GM12892 (cell line): ENCODE results near the gene ZNF91. TPM values are rescaled to one million over a fixed set of nuclear protein-coding genes. Genes with fewer than 3 reads are reported as not detected.
A peak's percentile ranks its signal among the peaks of the same experiment; 100 is the strongest.
"Not testable (repeated sequence)": the region's sequence is repeated elsewhere in the genome, so short reads cannot be mapped to it uniquely, and the experiment has no call there.

ENCODE experiments used
- DNase-seq: peaks from one replicate; pipeline ENCODE4 v3.0.0; 2011; ENCODE audit not compliant: insufficient read length
- FAIRE-seq: peaks from 2 replicates; lab custom pipeline; 2011; peaks lifted over from hg19 to GRCh38; lab: Jason Lieb, UNC
- POLR2A ChIP-seq: IDR thresholded peaks from 2 replicates; pipeline ENCODE4 v1.6.1; 2011; ENCODE audit warnings: low read depth, low read length, control low read depth
- POLR2AphosphoS5 ChIP-seq: IDR thresholded peaks from 2 replicates; pipeline ENCODE4 v1.6.1; 2011; ENCODE audit warnings: low read depth, low read length, control low read depth
- TAF1 ChIP-seq: IDR thresholded peaks from 2 replicates; pipeline ENCODE4 v1.6.1; 2011; ENCODE audit warnings: low read depth, mild to moderate bottlenecking, control low read depth, low read length, borderline replicate concordance
- polyA plus RNA-seq: library from polyadenylated mRNA; unstranded; fragments of >200 nt; gene quantifications from one replicate; pipeline ENCODE4 v1.2.1, GENCODE V29; 2012; ENCODE audit warnings: missing spikeins, inconsistent platforms; ENCODE audit not compliant: missing spikeins

Gene ZNF91
- polyA plus RNA-seq: 14.4 TPM

GRCh38 chr19:23395041-23395721 is at the start of gene ZNF91:
Gene ZNF91 (minus strand): TSS chr19:23395471. CDS start chr19:23395354, 117 bp downstream.
- peak; percentile 34 for DNase-seq
- FAIRE-seq: peak; percentile 93
- peak; percentile 98 for TF ChIP-seq POLR2A
- TF ChIP-seq TAF1: peak; percentile 94
- peak; percentile 98 for TF ChIP-seq POLR2AphosphoS5

DNA sequence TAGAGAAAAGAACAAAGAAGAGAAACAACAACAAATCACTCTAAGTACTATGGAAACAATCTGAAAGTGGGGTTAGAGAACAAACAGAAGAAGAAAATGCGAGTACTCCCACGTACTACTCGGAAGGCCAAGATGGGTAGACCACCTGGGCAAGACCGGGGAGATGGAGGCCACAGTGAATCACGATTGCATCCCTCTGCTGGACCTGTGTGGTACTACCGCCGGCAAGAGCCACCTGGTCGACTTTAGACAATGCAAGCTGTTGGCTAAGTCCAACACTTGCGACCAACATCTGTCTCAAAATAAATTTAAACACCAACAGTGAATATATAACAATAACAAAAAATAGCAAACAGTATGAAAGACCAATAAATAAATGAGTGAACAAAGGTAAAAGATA is 45.5 kb upstream of the ZNF91 start:
- TF ChIP-seq TAF1 (no peak), POLR2AphosphoS5 (no peak), POLR2A (no peak)
- DNase-seq (no peak), FAIRE-seq (no peak)

GRCh38 chr19:23440207-23440606 is 44.9 kb upstream of the ZNF91 start:
- no peak for DNase-seq
- no peak for FAIRE-seq
- TF ChIP-seq POLR2AphosphoS5 (no peak), TAF1 (no peak), POLR2A (no peak)

GRCh38 chr19:23439623-23440022 is 44.4 kb upstream of the ZNF91 start:
- DNase-seq: no peak
- no peak for FAIRE-seq
- TF ChIP-seq POLR2A (no peak), POLR2AphosphoS5 (no peak), TAF1 (no peak)

- no peak for DNase-seq
- FAIRE-seq: no peak
- no peak for TF ChIP-seq POLR2A
- no peak for TF ChIP-seq TAF1
- TF ChIP-seq POLR2AphosphoS5: no peak
These were observed 42.6 kb upstream of the ZNF91 start for GRCh38 chr19:23437901-23438300.

DNA sequence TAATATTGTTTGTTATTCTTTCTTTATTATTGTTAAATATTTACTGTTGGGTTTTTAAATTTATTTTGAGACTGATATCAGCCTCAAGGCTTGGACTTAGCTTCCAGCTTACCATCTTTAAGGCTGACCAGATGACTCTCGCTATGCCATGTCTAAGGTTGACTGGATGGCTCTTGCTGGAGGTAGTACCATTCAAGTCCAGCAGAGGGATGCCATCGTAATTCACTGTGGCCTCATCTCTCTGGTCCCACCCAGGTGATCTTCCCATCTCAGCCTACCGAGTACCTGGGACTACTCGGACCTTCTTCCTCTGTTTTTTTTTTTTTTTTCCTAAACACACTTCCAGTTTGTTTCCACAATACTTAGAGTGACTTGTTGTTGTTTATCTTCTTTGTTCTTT is 41.7 kb upstream of the ZNF91 start:
- no peak for TF ChIP-seq POLR2AphosphoS5
- no peak for TF ChIP-seq POLR2A
- no peak for TF ChIP-seq TAF1
- DNase-seq: no peak
- FAIRE-seq: no peak

DNA sequence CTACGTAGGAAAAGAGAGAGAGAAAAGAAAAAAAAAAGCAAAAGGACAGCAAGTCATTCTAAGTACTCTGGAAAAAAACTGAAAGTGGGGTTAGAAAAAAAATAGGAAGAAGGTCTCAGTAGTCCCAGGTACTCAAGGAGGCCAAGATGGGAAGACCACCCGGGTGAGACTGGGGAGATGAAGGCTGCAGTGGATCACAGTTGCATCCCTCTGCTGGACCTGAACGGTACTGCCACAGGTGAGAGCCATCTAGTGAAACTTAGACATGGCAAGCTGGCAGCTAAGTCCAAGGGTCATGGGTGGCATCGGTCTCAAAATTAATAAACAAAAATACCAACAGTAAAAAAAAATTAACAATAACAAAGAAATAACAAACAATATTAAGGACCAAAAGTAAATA is 41.0 kb upstream of the ZNF91 start:
- FAIRE-seq (no peak), DNase-seq (no peak)
- no peak for TF ChIP-seq TAF1
- TF ChIP-seq POLR2A: no peak
- no peak for TF ChIP-seq POLR2AphosphoS5

DNA sequence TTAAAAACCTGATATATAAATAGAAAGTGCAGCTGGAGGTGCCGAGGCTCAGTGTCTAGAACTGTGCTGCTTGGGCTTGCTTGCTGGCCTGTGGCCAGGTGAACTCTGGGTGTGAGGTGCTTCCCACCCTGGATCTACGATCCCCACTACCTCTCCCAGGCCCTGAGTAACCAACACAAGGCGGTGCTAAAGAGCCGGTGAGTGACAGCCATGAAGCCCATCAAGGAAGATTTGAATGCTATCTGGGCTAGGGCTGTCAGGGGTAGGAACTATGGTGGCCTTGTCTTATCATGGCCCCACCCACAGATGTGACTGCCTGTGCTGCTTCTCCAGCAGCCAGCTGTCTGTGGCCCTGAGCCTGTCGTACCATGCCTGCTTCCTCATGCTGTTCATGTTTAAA is 25.6 kb upstream of the ZNF91 start:
- FAIRE-seq (no peak), DNase-seq (no peak)
- no peak for TF ChIP-seq POLR2AphosphoS5
- TF ChIP-seq TAF1: no peak

GRCh38 chr19:23419261-23419660 is 24.0 kb upstream of the ZNF91 start:
- DNase-seq, FAIRE-seq: not testable (repeated sequence)

- DNase-seq (no peak), FAIRE-seq (no peak)
- TF ChIP-seq TAF1: no peak
- no peak for TF ChIP-seq POLR2A
- no peak for TF ChIP-seq POLR2AphosphoS5
These were observed 20.4 kb upstream of the ZNF91 start for GRCh38 chr19:23415561-23416191.

DNA sequence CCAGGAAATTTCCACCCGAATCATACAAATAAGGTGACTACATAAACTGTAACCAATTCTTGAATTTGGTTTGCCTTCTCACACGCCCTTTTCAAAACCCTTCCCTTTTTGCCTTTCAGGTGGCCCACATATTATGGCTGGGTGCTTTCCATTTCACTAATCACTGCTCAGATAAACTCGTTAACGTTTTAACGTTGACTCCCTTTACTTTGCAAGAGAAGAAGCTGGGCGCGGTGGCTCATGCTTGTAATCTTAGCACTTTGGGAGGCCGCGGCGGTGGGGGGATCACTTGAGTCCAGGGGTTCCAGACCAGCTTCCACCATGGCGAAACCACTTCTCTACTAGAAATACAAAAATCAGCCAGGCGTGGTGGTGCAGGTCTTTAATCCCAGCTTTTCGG is 19.8 kb upstream of the ZNF91 start:
- no peak for TF ChIP-seq TAF1
- no peak for TF ChIP-seq POLR2A
- no peak for TF ChIP-seq POLR2AphosphoS5
- FAIRE-seq (no peak), DNase-seq (no peak)

GRCh38 chr19:23410155-23410554 is 14.9 kb upstream of the ZNF91 start:
- DNase-seq: no peak
- no peak for FAIRE-seq

More at GRCh38 chr19:23410155-23410554, 14.9 kb upstream of the ZNF91 start:
- TF ChIP-seq POLR2AphosphoS5: no peak
